GM10248 (cell line): ENCODE measurements around the gene PPP1R7.

ENCODE experiments used
- CTCF ChIA-PET: fragments of 300-600 bp; sonication (Branson Sonifier 250); formaldehyde crosslinking; extraction: SDS; loops from one replicate; lab custom pipeline; 2021; ENCODE audit warnings: antibody characterized with exemption; lab: Yijun Ruan, JAX
- POLR2A ChIA-PET: fragments of 350-650 bp; sonication (Branson Sonifier 250); formaldehyde crosslinking; extraction: SDS; loops from one replicate; lab custom pipeline; 2020; ENCODE audit warnings: antibody characterized with exemption; lab: Yijun Ruan, JAX
- DNase-seq: peaks from one replicate; pipeline ENCODE4 v3.0.0; 2012; ENCODE audit errors: extremely low spot score
- TF ChIP-seq, protein P1 (sequence below): IDR thresholded peaks from 2 replicates; pipeline ENCODE4 v1.5.1; 2012; ENCODE audit warnings: mild to moderate bottlenecking, low read depth; ENCODE audit errors: extremely low read depth, missing control alignments, control extremely low read depth

PPP1R7 gene

GRCh38 chr2:241161646-241162281 lies 11.5 kb downstream of the PPP1R7 start:
- DNase-seq: no peak
- TF ChIP-seq, protein P1, sequence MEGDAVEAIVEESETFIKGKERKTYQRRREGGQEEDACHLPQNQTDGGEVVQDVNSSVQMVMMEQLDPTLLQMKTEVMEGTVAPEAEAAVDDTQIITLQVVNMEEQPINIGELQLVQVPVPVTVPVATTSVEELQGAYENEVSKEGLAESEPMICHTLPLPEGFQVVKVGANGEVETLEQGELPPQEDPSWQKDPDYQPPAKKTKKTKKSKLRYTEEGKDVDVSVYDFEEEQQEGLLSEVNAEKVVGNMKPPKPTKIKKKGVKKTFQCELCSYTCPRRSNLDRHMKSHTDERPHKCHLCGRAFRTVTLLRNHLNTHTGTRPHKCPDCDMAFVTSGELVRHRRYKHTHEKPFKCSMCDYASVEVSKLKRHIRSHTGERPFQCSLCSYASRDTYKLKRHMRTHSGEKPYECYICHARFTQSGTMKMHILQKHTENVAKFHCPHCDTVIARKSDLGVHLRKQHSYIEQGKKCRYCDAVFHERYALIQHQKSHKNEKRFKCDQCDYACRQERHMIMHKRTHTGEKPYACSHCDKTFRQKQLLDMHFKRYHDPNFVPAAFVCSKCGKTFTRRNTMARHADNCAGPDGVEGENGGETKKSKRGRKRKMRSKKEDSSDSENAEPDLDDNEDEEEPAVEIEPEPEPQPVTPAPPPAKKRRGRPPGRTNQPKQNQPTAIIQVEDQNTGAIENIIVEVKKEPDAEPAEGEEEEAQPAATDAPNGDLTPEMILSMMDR: no peak
- POLR2A ChIA-PET: no interaction called here
- CTCF ChIA-PET: no interaction called here

- ChIA-PET POLR2A (no interaction called here), CTCF (interaction anchor here (0.9 to 1.3 kb wide), 4 partner anchors 9 to 715 kb away, joined by 3 to 4 read pairs (median 3); no protein-coding TSS in a partner anchor)
- no peak for DNase-seq
- TF ChIP-seq, protein P1: no peak
These were observed 13.4 kb downstream of the PPP1R7 start for GRCh38 chr2:241163601-241164118.

GRCh38 chr2:241168366-241168765 lies 18.1 kb downstream of the PPP1R7 start:
- DNase-seq: no peak
- CTCF ChIA-PET: interaction anchor here (0.9 to 1.4 kb wide), 2 partner anchors 29 to 90 kb away, joined by 3 read pairs; no protein-coding TSS in a partner anchor
- POLR2A ChIA-PET: no interaction called here
- TF ChIP-seq, protein P1: no peak

- CTCF ChIA-PET: interaction anchor here (1.2 to 1.3 kb wide), 2 partner anchors 17 to 23 kb away, joined by 3 read pairs; no protein-coding TSS in a partner anchor
- no peak for DNase-seq
- TF ChIP-seq, protein P1: no peak
- POLR2A ChIA-PET: no interaction called here
These were observed 23.3 kb downstream of the PPP1R7 start for GRCh38 chr2:241173557-241173956.

DNA sequence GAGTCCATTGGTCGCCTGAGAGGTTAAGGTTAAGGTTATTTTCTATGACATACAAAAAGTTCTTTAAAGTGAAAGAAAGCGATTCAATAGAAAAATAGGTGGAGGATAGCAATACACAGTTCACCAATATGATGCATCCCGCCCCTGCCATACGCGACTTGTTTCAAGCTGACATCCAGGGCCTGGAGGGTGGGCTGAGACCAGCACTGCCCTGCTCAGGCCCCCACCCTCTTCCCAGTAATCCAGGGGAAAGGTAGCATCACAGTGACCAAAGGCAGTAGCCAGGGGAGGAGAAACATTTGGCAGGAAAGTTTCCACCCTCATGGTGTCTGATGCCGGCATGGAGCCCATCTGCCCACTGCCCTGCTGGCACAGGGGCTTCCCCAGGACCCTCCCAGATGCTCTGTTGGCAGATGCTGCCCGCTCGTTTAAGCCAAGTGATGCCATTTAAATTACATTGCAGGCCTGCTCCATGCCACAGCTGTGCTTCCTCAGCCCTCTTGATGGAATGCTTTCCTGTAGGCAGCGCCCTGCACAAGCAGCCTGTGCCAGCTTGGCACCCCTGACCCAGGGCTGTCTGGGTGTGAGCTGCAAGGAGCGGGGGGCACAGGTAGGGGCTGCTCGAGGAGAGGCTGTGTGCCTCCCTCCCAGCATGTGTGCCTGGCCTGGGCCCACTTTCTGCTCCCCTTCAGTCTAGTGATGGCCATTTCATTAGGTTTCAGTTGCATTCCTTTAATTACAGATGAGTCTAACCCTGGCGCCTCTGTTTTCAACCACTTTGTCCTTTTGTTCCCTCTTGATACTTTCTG lies 27.5 kb downstream of the PPP1R7 start:
- POLR2A ChIA-PET: interaction anchor here (0.5 kb wide), 1 partner anchor 92 kb away, joined by 5 read pairs; no protein-coding TSS in a partner anchor
- CTCF ChIA-PET: no interaction called here
- TF ChIP-seq, protein P1: no peak
- no peak for DNase-seq

GRCh38 chr2:241178961-241179360 lies 28.7 kb downstream of the PPP1R7 start:
- TF ChIP-seq, protein P1: no peak
- ChIA-PET POLR2A (interaction anchor here (0.5 kb wide), 1 partner anchor 337 kb away, joined by 3 read pairs; no protein-coding TSS in a partner anchor), CTCF (interaction anchor here (1.0 to 1.5 kb wide), 2 partner anchors 28 to 101 kb away, joined by 3 to 4 read pairs; no protein-coding TSS in a partner anchor)
- DNase-seq: no peak
